Activated T-cell treated with anti-CD3 and anti-CD28 coated beads, Interleukin-2, amount 50 U/mL, for 72 hours (primary cell): ENCODE results near the gene CASQ1. TPM values are rescaled to one million over a fixed set of nuclear protein-coding genes. Genes with fewer than 3 reads are reported as not detected.
A peak's percentile ranks its signal among the peaks of the same experiment; 100 is the strongest.

Experiments used
- ATAC-seq, 2 donors: fragments of 150-1000 bp; cut with Tn5 transposase; replicated peaks in 1 of 2; 2 replicates each; pipeline ENCODE4 v1.10.0; 2021; ENCODE audit warnings: moderate library complexity in 2 of 2, mild to moderate bottlenecking in 1 of 2
- DNase-seq, 2 donors: peaks; one replicate each; pipeline ENCODE4 v3.0.0; 2021 to 2022; ENCODE audit warnings: mixed read lengths in 1 of 2
- H3K27ac Mint-ChIP-seq: one replicate; pipeline ENCODE4 v1.8.0; 2022; ENCODE audit warnings: mild to moderate bottlenecking, moderate library complexity, mixed read lengths
- H3K27me3 Mint-ChIP-seq: one replicate; pipeline ENCODE4 v1.8.0; 2022; ENCODE audit warnings: low read depth, mixed read lengths
- H3K36me3 Mint-ChIP-seq, 2 donors: one replicate each; pipeline ENCODE4 v1.8.0; 2022; ENCODE audit warnings: mixed read lengths in 2 of 2, mild to moderate bottlenecking in 1 of 2; ENCODE audit not compliant: insufficient read depth in 2 of 2
- H3K4me1 Mint-ChIP-seq: one replicate; pipeline ENCODE4 v1.8.0; 2022; ENCODE audit warnings: low read depth, mixed read lengths
- H3K4me3 Mint-ChIP-seq, 2 donors: one replicate each; pipeline ENCODE4 v1.8.0; 2022; ENCODE audit warnings: mild to moderate bottlenecking in 2 of 2, mixed read lengths in 2 of 2, moderate library complexity in 2 of 2
- H3K9me3 Mint-ChIP-seq, 2 donors: one replicate each; pipeline ENCODE4 v1.8.0; 2022; ENCODE audit warnings: mixed read lengths in 2 of 2
- total RNA-seq, 2 donors: library from RNA; stranded (reverse); gene quantifications; one replicate each; pipeline ENCODE4 v1.2.3, GENCODE V29; 2022

Gene CASQ1
- total RNA-seq, 2 donors from 2014 or later = not detected

GRCh38 chr1:160159846-160160245, 30.5 kb upstream of the CASQ1 start:
- H3K27me3 Mint-ChIP-seq = peaks cover 17% of the 10 kb centered on the region
- H3K9me3 Mint-ChIP-seq = no peaks in the 10 kb centered on the region
- no peak for ATAC-seq
- no peak overlapping the region for H3K4me3 Mint-ChIP-seq
- H3K27ac Mint-ChIP-seq = no peak overlapping the region
- no peak for DNase-seq
- H3K36me3 Mint-ChIP-seq = no peaks in the 10 kb centered on the region
- H3K4me1 Mint-ChIP-seq = no peaks in the 10 kb centered on the region

- peak in 1 of 2 donors; percentile 4 for DNase-seq
- H3K4me3 Mint-ChIP-seq = no peak overlapping the region
- no peaks in the 10 kb centered on the region for H3K36me3 Mint-ChIP-seq
- H3K4me1 Mint-ChIP-seq = peaks cover 18% of the 10 kb centered on the region
- ATAC-seq = peak in 1 of 2 donors; percentile 47
- H3K9me3 Mint-ChIP-seq = no peaks in the 10 kb centered on the region
- no peak overlapping the region for H3K27ac Mint-ChIP-seq
- H3K27me3 Mint-ChIP-seq = peaks cover 17% of the 10 kb centered on the region
Observed at GRCh38 chr1:160161965-160162705, 28.2 kb upstream of the CASQ1 start.

DNA sequence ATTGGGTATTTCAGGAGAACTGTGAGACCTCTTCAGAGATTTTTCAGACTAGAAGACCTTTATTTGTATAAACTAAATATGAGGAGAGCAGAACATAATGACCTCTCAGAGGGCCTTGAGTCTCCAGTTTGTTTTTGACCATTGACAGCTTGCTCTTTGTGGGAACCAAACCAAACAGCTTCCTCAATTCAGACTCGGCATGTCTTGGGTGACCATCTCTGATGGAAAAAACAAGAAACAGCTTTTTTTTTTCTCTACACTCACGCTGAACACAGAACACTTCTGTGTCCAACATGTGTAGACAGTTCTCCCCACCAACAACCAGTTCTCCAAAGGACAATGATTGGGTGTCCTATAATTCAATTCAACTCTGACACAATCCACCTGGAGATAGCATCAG, 27.4 kb upstream of the CASQ1 start:
- H3K27me3 Mint-ChIP-seq = peaks cover 17% of the 10 kb centered on the region
- H3K9me3 Mint-ChIP-seq = no peaks in the 10 kb centered on the region
- H3K4me3 Mint-ChIP-seq = no peak overlapping the region
- no peak overlapping the region for H3K27ac Mint-ChIP-seq
- DNase-seq (no peak), ATAC-seq (no peak)
- H3K4me1 Mint-ChIP-seq = peaks cover 26% of the 10 kb centered on the region
- no peaks in the 10 kb centered on the region for H3K36me3 Mint-ChIP-seq

- H3K4me1 Mint-ChIP-seq = peaks cover 32% of the 10 kb centered on the region
- peaks cover 13% of the 10 kb centered on the region for H3K27me3 Mint-ChIP-seq
- ATAC-seq (no peak), DNase-seq (no peak)
- no peak overlapping the region for H3K27ac Mint-ChIP-seq
- no peaks in the 10 kb centered on the region for H3K36me3 Mint-ChIP-seq
- no peak overlapping the region for H3K4me3 Mint-ChIP-seq
- no peaks in the 10 kb centered on the region for H3K9me3 Mint-ChIP-seq
Observed at GRCh38 chr1:160163615-160164014, 26.8 kb upstream of the CASQ1 start.

DNA sequence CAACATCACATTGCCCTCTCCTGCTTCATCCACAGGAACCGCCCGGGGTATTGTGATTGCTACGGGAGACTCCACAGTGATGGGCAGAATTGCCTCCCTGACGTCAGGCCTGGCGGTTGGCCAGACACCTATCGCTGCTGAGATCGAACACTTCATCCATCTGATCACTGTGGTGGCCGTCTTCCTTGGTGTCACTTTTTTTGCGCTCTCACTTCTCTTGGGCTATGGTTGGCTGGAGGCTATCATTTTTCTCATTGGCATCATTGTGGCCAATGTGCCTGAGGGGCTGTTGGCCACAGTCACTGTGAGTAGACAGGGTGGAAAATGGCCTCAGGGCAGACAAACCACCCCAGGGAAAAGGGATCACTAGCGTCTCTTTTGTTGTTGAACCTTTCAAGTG, 26.3 kb upstream of the CASQ1 start:
- H3K9me3 Mint-ChIP-seq = no peaks in the 10 kb centered on the region
- peaks cover 37% of the 10 kb centered on the region for H3K4me1 Mint-ChIP-seq
- no peak for DNase-seq
- no peak overlapping the region for H3K27ac Mint-ChIP-seq
- peaks cover 11% of the 10 kb centered on the region for H3K27me3 Mint-ChIP-seq
- no peak for ATAC-seq
- H3K4me3 Mint-ChIP-seq = no peak overlapping the region
- H3K36me3 Mint-ChIP-seq = no peaks in the 10 kb centered on the region

GRCh38 chr1:160166166-160166868, 24.1 kb upstream of the CASQ1 start:
- H3K4me1 Mint-ChIP-seq = peaks cover 48% of the 10 kb centered on the region
- no peak for ATAC-seq
- H3K4me3 Mint-ChIP-seq = no peak overlapping the region
- no peaks in the 10 kb centered on the region for H3K36me3 Mint-ChIP-seq
- no peak for DNase-seq
- peaks cover 11% of the 10 kb centered on the region for H3K27me3 Mint-ChIP-seq
- no peaks in the 10 kb centered on the region for H3K9me3 Mint-ChIP-seq
- H3K27ac Mint-ChIP-seq = no peak overlapping the region

DNA sequence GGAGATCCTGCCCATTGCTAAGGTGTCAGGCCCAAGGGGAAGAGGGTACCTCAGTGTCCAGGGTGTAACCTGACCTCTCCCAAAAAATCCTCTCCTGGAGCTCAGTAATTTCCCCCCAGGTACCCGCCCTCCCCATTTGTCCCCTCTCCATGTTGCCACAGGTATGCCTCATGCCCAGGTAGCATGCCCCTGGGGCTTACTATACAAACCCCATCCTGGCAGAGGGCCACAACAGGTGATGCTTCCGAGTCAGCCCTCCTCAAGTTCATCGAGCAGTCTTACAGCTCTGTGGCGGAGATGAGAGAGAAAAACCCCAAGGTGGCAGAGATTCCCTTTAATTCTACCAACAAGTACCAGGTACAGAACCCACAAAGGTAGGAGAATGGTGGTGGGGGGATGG, 23.3 kb upstream of the CASQ1 start:
- H3K36me3 Mint-ChIP-seq = no peaks in the 10 kb centered on the region
- DNase-seq = no peak
- peaks cover 14% of the 10 kb centered on the region for H3K27me3 Mint-ChIP-seq
- ATAC-seq = peak in 1 of 2 donors; percentile 3
- no peak overlapping the region for H3K4me3 Mint-ChIP-seq
- no peaks in the 10 kb centered on the region for H3K9me3 Mint-ChIP-seq
- H3K4me1 Mint-ChIP-seq = peaks cover 48% of the 10 kb centered on the region
- H3K27ac Mint-ChIP-seq = no peak overlapping the region

DNA sequence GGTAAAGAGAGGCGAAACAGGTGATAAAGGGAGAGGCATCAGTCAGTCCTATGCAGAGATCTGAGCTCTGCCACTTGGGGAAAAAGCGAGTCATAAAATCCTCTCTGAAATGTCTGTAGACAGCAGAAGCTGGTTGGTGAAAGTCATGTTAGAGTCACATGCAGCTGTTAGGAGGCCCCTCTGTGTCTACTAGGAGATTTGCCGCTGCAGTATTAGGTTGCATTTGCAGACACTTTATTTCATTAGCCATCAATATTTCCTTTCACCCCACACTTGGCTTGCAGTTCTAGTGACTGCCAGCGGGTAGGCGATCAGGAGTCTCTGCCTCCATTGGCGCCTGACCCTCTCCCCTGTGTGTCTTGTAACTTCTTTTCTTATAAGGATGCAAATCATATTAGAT, 22.8 kb upstream of the CASQ1 start:
- Mint-ChIP-seq H3K27me3 (peaks cover 19% of the 10 kb centered on the region), H3K4me1 (peaks cover 48% of the 10 kb centered on the region), H3K4me3 (no peak overlapping the region), H3K27ac (no peak overlapping the region), H3K36me3 (no peaks in the 10 kb centered on the region), H3K9me3 (no peaks in the 10 kb centered on the region)
- ATAC-seq = peak; percentile 71 to 77
- DNase-seq = peak; percentile 14 to 31

GRCh38 chr1:160168016-160168415, 22.4 kb upstream of the CASQ1 start:
- no peak overlapping the region for H3K4me3 Mint-ChIP-seq
- DNase-seq (no peak), ATAC-seq (no peak)
- H3K27me3 Mint-ChIP-seq = peaks cover 22% of the 10 kb centered on the region
- no peaks in the 10 kb centered on the region for H3K9me3 Mint-ChIP-seq
- H3K27ac Mint-ChIP-seq = no peak overlapping the region
- peaks cover 48% of the 10 kb centered on the region for H3K4me1 Mint-ChIP-seq
- H3K36me3 Mint-ChIP-seq = no peaks in the 10 kb centered on the region

DNA sequence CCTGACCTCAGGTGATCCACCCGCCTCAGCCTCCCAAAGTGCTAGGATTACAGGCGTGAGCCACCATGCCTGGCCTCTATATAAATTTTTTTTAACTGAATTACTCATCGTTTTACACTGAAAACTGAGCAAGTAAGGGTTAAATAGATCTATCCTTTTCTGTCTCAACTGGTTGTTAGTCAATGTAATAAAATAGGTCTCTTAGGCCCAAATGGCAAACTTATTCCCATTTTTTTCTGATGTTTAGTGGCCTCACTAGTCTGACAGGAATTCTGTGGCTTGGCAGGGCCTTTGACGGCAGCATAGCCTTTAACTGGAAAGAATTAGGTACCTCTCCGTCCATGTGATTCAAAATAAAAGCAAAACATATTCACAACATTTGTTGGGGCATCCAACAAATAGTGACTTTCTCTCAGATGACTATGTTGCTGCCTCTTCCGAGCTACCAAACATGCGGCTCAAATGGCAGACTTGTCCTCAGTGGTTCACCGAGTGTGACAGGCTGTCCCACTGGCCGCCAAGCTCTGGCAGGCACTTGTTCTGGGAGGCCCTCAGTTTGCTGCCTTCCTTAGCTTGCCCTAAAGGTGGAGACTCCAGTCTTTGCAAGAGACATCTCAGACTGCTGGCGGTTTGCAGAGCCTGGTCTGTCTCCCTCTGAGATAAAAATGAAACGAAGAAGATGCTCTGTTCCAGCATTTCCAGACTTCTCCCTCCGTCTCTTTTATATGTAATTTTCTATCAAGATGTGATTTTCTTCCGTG, 21.6 kb upstream of the CASQ1 start:
- no peak overlapping the region for H3K4me3 Mint-ChIP-seq
- no peak for ATAC-seq
- peaks cover 19% of the 10 kb centered on the region for H3K27me3 Mint-ChIP-seq
- H3K9me3 Mint-ChIP-seq = no peaks in the 10 kb centered on the region
- H3K36me3 Mint-ChIP-seq = no peaks in the 10 kb centered on the region
- H3K27ac Mint-ChIP-seq = no peak overlapping the region
- no peak for DNase-seq
- peaks cover 48% of the 10 kb centered on the region for H3K4me1 Mint-ChIP-seq

- Mint-ChIP-seq H3K27ac (no peak overlapping the region), H3K9me3 (no peaks in the 10 kb centered on the region), H3K27me3 (peaks cover 22% of the 10 kb centered on the region), H3K4me1 (peaks cover 48% of the 10 kb centered on the region), H3K4me3 (peak overlapping the region; percentile 40), H3K36me3 (no peaks in the 10 kb centered on the region)
- DNase-seq (peak; percentile 57 to 75), ATAC-seq (peak; percentile 87)
Observed at GRCh38 chr1:160169553-160170399, 20.6 kb upstream of the CASQ1 start.

- Mint-ChIP-seq H3K4me1 (peaks cover 38% of the 10 kb centered on the region), H3K36me3 (no peaks in the 10 kb centered on the region), H3K4me3 (no peak overlapping the region), H3K9me3 (no peaks in the 10 kb centered on the region), H3K27ac (no peak overlapping the region), H3K27me3 (peaks cover 22% of the 10 kb centered on the region)
- no peak for ATAC-seq
- no peak for DNase-seq
Observed at GRCh38 chr1:160171354-160171753, 19.0 kb upstream of the CASQ1 start.
